Fibroblast of the aortic adventitia (primary cell): ENCODE measurements around the gene EMILIN3. TPM values are rescaled to one million over a fixed set of nuclear protein-coding genes. Genes with fewer than 3 reads are reported as not detected.

ENCODE experiments used
- DNase-seq: peaks from one replicate; pipeline ENCODE4 v3.0.0-alpha.2; 2010; ENCODE audit warnings: low read depth
- H3K4me3 ChIP-seq: 2 replicates; pipeline ENCODE4 v1.5.1; 2011; ENCODE audit warnings: low read depth, mild to moderate bottlenecking, control low read depth, low read length, moderate library complexity
- total RNA-seq: library from RNA; depleted of rRNA; stranded (reverse); fragments of >200 nt; gene quantifications from 2 replicates; pipeline ENCODE4 v1.2.3, GENCODE V29; 2012; ENCODE audit warnings: low replicate concordance
- TF ChIP-seq, protein P1 (sequence below): IDR thresholded peaks from 2 replicates; pipeline ENCODE4 v1.5.1; 2011; ENCODE audit warnings: mild to moderate bottlenecking, low read length, control low read depth, inconsistent platforms; ENCODE audit not compliant: insufficient read depth

Gene EMILIN3
- total RNA-seq, 1 donor: not detected

DNA sequence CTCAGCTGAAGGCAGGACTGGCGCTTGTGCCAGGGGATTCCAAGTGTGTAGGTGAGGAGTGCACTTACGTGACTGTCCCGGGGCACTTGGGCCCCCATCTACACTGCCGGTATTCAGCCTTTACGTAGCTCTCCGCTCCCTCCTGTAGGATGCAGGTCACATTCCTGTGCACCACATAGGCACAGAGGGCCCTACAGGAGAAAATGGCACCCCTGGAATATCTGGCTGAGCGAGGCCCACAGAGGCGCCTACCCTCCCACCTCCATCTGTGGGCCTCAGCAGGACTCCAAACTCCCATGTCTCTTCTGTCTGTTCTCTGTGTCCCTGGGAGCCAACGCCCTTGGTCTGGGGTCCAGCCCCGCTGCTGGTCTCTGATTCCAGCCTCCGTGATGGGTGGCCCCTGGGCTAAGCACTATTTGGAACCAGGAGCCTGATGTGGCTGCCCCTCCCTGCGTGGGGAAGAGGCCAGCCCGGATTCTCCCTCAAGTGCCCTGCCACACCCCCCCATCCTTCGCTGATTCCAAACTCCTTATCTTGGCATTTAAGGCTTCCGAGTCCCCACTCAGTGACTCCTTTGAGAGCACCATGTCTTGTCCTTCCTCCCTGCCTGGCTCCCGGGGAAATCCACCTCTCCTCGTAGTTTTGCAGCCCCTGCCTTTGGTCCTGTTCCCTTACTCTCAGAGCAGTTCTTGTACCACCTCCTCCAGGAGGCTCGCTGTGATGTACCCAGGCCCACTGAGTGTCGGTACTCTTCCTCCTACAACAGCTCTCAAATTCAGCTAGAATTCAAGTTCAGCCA lies 1.5 kb downstream of the EMILIN3 start:
- no peak overlapping the region for H3K4me3 ChIP-seq
- TF ChIP-seq, protein P1, sequence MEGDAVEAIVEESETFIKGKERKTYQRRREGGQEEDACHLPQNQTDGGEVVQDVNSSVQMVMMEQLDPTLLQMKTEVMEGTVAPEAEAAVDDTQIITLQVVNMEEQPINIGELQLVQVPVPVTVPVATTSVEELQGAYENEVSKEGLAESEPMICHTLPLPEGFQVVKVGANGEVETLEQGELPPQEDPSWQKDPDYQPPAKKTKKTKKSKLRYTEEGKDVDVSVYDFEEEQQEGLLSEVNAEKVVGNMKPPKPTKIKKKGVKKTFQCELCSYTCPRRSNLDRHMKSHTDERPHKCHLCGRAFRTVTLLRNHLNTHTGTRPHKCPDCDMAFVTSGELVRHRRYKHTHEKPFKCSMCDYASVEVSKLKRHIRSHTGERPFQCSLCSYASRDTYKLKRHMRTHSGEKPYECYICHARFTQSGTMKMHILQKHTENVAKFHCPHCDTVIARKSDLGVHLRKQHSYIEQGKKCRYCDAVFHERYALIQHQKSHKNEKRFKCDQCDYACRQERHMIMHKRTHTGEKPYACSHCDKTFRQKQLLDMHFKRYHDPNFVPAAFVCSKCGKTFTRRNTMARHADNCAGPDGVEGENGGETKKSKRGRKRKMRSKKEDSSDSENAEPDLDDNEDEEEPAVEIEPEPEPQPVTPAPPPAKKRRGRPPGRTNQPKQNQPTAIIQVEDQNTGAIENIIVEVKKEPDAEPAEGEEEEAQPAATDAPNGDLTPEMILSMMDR: no peak
- no peak for DNase-seq

DNA sequence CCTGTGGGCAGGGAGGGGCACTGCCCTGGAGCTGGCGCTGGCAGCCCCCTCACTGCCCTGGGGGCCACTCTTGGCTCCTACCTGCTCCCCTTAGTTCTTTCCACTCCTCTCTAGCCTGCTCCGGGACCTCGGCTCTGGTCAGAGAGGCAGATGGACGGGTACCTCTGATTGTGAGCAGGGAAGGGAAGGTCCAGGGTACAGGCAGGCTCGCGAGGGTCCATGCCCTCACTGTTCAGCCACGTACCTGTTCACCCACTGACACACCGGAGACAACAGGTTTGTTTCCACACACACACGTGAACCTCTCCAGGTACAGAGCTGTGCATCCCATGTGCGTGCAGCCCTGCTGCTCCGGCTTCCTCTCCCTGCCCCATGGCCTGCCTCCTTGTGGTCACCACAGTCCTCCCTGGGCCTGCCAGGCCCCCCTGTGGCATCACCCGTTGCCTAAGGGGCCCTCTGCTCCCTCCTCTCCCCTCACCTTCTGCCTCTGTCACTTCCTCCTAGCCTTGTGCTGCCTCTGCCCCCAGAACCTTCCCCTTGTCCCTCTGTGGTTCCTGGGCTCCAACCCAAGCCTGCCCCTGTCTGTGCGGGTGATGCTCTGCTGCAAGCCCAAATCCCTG lies 2.3 kb downstream of the EMILIN3 start:
- no peak overlapping the region for H3K4me3 ChIP-seq
- DNase-seq: no peak
- TF ChIP-seq, protein P1: no peak

DNA sequence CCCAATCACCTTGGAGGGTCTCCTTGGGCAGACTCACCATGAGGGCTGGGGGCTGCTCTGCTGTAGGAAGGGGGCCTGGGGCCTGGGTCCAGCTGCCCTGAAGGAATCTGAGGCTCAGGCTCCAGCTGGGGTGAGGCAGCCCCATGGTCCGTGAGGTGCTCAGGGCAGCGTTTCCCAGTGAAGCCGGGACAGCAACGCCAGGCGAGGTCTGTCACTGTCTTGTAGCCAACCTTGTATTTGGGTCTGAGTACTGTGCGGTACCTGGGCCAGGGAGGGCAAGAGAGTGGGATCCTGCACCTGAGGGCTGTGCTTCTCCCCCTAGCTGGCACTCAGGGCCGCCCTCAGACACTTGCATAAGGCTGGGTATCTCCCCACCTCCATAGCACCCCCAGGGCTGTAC lies 3.0 kb downstream of the EMILIN3 start:
- no peak for DNase-seq
- no peak overlapping the region for H3K4me3 ChIP-seq
- TF ChIP-seq, protein P1: no peak

DNA sequence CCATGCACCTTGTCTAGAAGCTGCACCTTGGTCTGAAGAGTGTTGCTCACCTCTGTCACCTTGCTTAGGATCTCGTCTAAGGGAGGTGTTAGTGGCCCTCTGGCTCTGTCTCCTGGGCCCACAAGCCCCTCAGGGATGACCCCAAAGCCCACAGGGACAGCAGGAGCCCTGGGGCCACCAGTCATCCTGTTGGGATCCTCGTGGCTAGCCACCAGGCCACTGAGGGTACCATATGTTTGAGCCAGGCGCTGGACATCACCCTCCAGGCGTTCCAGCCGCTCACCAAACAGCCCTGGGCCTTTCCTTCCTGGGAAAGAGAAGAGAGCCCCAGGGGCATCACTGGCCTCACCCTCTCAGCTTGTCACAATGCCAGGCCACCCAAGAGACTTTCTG lies 3.9 kb downstream of the EMILIN3 start:
- no peak overlapping the region for H3K4me3 ChIP-seq
- TF ChIP-seq, protein P1: no peak
- no peak for DNase-seq

DNA sequence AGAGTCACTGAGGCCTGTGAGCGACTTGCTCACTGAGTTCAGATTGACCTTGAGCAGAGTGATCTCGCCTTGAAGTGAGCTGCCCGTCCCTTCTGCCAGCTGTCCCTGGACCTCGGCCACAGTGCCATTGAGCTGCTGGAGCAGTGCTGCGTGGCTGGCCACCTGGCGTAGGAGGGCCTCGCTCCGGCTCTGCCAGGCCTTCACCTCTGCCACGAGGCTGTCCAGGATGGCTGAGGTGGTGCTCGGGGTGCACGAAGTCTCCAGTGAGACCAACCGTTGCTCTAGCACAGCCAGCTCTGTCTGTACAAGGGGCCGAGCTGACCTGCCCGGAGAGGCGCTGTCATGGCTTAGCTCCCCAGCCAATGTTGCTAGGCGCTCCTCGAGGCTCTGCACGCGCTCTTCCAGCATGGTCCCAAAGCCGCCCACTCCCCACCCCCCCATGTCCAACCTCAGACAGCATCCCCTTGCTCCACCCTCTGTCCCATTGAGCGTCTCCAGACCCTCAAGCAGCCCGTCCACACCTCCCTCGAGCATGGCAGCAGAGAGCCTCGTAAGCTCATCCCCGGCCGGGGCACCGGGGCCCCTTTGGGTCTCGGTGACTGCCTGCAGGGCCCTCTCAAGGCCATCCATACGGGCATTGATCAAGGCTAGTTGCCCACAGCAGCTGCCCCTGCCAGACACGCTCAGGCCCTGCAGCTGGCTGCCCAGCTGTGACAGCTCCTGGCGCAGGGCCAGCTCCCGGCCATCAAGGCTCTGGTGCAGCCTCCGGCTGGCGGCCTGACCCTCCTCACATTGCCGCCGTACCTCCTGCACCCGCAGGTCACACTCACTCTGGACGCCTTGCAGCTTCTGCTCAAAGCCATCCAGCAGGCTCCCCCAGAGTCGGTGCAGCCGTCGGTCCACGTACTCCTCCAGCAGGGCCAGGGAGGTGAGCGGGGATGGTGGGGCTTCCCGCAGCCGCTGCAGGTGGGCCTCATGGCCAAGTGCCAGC lies 4.6 kb downstream of the EMILIN3 start:
- no peak for DNase-seq
- H3K4me3 ChIP-seq: no peak overlapping the region
- TF ChIP-seq, protein P1: no peak
